ENCODE results near the gene PEAK3. TPM values are rescaled to one million over a fixed set of nuclear protein-coding genes. Genes with fewer than 3 reads are reported as not detected.

Gene PEAK3
- total and polyA plus RNA-seq, 2 donors (not counting 1 experiment from before 2014, with no cell fraction given), result 0.18 to 0.71 TPM

DNA sequence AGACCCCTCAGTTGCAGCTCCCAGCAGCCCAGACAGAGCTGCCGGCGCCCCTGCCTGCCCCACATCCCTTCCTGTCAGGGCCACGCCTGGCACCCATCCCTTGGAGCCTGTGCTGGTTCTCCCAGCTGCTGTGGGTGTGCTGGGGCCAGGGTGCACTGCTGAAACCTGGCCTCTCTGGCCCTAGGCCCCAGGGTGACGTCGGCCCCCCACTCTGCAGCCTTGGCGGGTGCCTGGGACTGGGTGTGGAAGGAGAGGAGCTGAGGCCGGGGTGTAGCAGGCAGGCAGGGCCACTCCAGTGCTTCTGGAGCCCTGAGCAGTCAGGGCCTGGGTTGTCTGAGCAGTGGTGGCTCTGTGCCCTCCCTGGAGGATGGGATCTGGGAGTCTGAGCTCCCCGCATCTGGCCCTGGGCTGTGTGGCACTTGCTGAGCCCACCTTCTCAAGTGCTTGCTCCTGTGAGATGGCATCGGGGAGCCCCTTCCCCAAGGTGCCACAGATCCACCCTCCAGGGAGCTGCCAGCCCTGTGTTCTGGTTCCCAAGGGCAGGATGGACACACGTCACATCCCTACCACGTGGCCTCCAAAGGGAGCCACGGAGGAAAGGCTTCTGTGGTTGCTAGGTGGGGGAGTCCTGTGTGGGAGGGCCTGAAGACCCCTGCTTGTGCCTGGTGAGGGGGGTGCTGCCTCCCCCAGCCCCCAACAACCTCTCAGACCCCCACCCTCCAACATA lies 51.0 kb downstream of the PEAK3 start:
- peaks cover 11 to 35% of the 10 kb centered on the region in 2 donors for H3K4me1 ChIP-seq (ENCODE audit: control insufficient read depth in 2 of 2, insufficient read depth in 2 of 2, low read length in 2 of 2)
- DNase-seq (no peak), ATAC-seq (ENCODE audit: low read depth) (no peak)
- no peak overlapping the region for H3K4me3 ChIP-seq (ENCODE audit: control extremely low read depth in 1 of 5, extremely low read depth in 1 of 5, insufficient read depth in 1 of 5, low read depth in 2 of 5, low read length in 4 of 5)
- intact Hi-C loops (cut with micrococcal nuclease), result no loop called here
- H2AFZ ChIP-seq (ENCODE audit: insufficient read depth, low read depth, low read length, poor library complexity, severe bottlenecking), result no peak overlapping the region
- CTCF ChIA-PET, result no interaction called here
- peaks cover 0 to 58% of the 10 kb centered on the region in 2 experiments for H3K36me3 ChIP-seq (replicated peaks in 1 of 2; ENCODE audit: control extremely low read depth in 1 of 2, control insufficient read depth in 1 of 2, extremely low read depth in 1 of 2, insufficient read depth in 2 of 2, low read length in 1 of 2)
- H3K27me3 ChIP-seq (replicated peaks in 1 of 4; ENCODE audit: control extremely low read depth in 1 of 4, control insufficient read depth in 3 of 4, insufficient read depth in 4 of 4, low read length in 3 of 4), result no peaks in the 10 kb centered on the region
- POLR2A ChIA-PET, result interaction anchor here (0.5 to 0.6 kb wide), 4 partner anchors 77 to 170 kb away, joined by 3 to 7 read pairs (median 5); partner anchors contain the start of gene AP3D1
- Mint-ChIP-seq H3K4me3 (no peak overlapping the region), H3K9me3 (ENCODE audit: insufficient read depth) (no peaks in the 10 kb centered on the region), H3K27ac (peak overlapping the region; percentile 37), H3K27me3 (no peaks in the 10 kb centered on the region), H3K4me1 (peaks cover 27% of the 10 kb centered on the region)
- H3K9ac ChIP-seq (ENCODE audit: low read length), result no peak overlapping the region
- peaks cover 62% of the 10 kb centered on the region for H3K79me2 ChIP-seq (ENCODE audit: control insufficient read depth, insufficient read depth, low read length)
- WGBS (ENCODE audit: insufficient coverage), result 96% methylated on average over 9 of the region's 12 CpGs
- H3K4me2 ChIP-seq (replicated peaks; ENCODE audit: low read depth, low read length, poor library complexity, severe bottlenecking), result no peak overlapping the region
- peaks cover 73% of the 10 kb centered on the region for H4K20me1 ChIP-seq (ENCODE audit: control insufficient read depth, insufficient read depth, low read length, poor library complexity, severe bottlenecking)
- no peak overlapping the region for H3K27ac ChIP-seq (ENCODE audit: low read length in 2 of 2)
- H3K9me3 ChIP-seq (ENCODE audit: control extremely low read depth in 1 of 3, control insufficient read depth in 2 of 3, insufficient read depth in 1 of 3, low read length in 2 of 3), result no peaks in the 10 kb centered on the region
- TF ChIP-seq, protein P1, sequence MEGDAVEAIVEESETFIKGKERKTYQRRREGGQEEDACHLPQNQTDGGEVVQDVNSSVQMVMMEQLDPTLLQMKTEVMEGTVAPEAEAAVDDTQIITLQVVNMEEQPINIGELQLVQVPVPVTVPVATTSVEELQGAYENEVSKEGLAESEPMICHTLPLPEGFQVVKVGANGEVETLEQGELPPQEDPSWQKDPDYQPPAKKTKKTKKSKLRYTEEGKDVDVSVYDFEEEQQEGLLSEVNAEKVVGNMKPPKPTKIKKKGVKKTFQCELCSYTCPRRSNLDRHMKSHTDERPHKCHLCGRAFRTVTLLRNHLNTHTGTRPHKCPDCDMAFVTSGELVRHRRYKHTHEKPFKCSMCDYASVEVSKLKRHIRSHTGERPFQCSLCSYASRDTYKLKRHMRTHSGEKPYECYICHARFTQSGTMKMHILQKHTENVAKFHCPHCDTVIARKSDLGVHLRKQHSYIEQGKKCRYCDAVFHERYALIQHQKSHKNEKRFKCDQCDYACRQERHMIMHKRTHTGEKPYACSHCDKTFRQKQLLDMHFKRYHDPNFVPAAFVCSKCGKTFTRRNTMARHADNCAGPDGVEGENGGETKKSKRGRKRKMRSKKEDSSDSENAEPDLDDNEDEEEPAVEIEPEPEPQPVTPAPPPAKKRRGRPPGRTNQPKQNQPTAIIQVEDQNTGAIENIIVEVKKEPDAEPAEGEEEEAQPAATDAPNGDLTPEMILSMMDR (IDR thresholded peaks at IDR 0.05), result no peak
- TF ChIP-seq EZH2 (IDR thresholded peaks at IDR 0.05; ENCODE audit: borderline replicate concordance, insufficient read depth, low read depth, low read length, poor library complexity, severe bottlenecking), result no peak

DNA sequence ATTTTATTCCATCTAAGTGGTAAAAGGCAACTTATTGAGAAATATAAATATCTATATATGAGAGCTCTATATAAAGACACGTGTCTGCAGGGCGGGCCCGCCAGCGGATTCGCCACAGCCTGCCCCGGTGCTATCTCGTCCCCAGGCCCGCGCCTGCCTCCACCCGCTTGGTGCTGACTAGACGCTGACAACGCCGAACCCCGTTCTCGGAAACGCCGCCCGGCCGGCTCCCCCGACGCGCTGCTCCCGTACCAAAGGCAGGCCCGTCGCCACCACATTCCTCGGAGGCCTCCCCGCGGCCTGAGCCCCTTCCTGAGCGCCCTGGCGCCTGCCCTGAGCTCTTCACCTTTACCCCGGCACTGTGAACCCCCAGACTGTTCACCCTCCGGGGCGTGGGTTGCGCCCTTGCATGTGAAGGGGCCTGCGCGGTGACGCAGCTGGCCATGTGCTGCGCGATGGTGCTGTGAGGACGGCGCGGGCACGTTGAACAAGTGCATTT lies 51.9 kb downstream of the PEAK3 start:
- Histone ChIP-seq H3K4me3 (ENCODE audit: control extremely low read depth in 1 of 5, extremely low read depth in 1 of 5, insufficient read depth in 1 of 5, low read depth in 2 of 5, low read length in 4 of 5) (no peak overlapping the region), H3K36me3 (replicated peaks in 1 of 2; ENCODE audit: control extremely low read depth in 1 of 2, control insufficient read depth in 1 of 2, extremely low read depth in 1 of 2, insufficient read depth in 2 of 2, low read length in 1 of 2) (peaks cover 0 to 67% of the 10 kb centered on the region in 2 experiments), H3K27ac (ENCODE audit: low read length in 2 of 2) (no peak overlapping the region), H4K20me1 (ENCODE audit: control insufficient read depth, insufficient read depth, low read length, poor library complexity, severe bottlenecking) (peaks cover 64% of the 10 kb centered on the region), H3K4me2 (replicated peaks; ENCODE audit: low read depth, low read length, poor library complexity, severe bottlenecking) (no peak overlapping the region), H3K9me3 (ENCODE audit: control extremely low read depth in 1 of 3, control insufficient read depth in 2 of 3, insufficient read depth in 1 of 3, low read length in 2 of 3) (no peaks in the 10 kb centered on the region), H3K4me1 (ENCODE audit: control insufficient read depth in 2 of 2, insufficient read depth in 2 of 2, low read length in 2 of 2) (peaks cover 8 to 32% of the 10 kb centered on the region in 2 donors), H3K27me3 (replicated peaks in 1 of 4; ENCODE audit: control extremely low read depth in 1 of 4, control insufficient read depth in 3 of 4, insufficient read depth in 4 of 4, low read length in 3 of 4) (no peaks in the 10 kb centered on the region), H3K9ac (ENCODE audit: low read length) (no peak overlapping the region), H3K79me2 (ENCODE audit: control insufficient read depth, insufficient read depth, low read length) (peaks cover 53% of the 10 kb centered on the region), H2AFZ (ENCODE audit: insufficient read depth, low read depth, low read length, poor library complexity, severe bottlenecking) (no peak overlapping the region)
- ATAC-seq (ENCODE audit: low read depth), result no peak
- POLR2A ChIA-PET, result interaction anchor here (0.6 to 0.8 kb wide), 2 partner anchors 42 to 77 kb away, joined by 4 to 7 read pairs; no protein-coding TSS in a partner anchor
- DNase-seq, result no peak
- Mint-ChIP-seq H3K27me3 (no peaks in the 10 kb centered on the region), H3K4me1 (peaks cover 30% of the 10 kb centered on the region), H3K9me3 (ENCODE audit: insufficient read depth) (no peaks in the 10 kb centered on the region), H3K27ac (no peak overlapping the region), H3K4me3 (no peak overlapping the region)
- intact Hi-C loops (cut with micrococcal nuclease), result no loop called here
- WGBS (ENCODE audit: insufficient coverage), result 95% methylated on average over 42 of the region's 43 CpGs
- CTCF ChIA-PET, result interaction anchor here (0.6 to 1.3 kb wide), 4 partner anchors 44 to 163 kb away, joined by 3 to 5 read pairs (median 3); no protein-coding TSS in a partner anchor
- TF ChIP-seq, protein P1 (IDR thresholded peaks at IDR 0.05), result no peak
- TF ChIP-seq EZH2 (IDR thresholded peaks at IDR 0.05; ENCODE audit: borderline replicate concordance, insufficient read depth, low read depth, low read length, poor library complexity, severe bottlenecking), result no peak

Measured in B cell (primary cell).